Mesothelial cell of epicardium (in vitro differentiated cells): ENCODE measurements around the gene DMAC2. TPM values are rescaled to one million over a fixed set of nuclear protein-coding genes. Genes with fewer than 3 reads are reported as not detected.

ENCODE experiments used
- DNase-seq, 2 experiments: peaks; one replicate each; pipeline ENCODE4 v3.0.0; 2021; ENCODE audit warnings: low spot score in 2 of 2; ENCODE audit not compliant: unreplicated experiment in 2 of 2
- H3K27ac Mint-ChIP-seq: 2 replicates; pipeline ENCODE4 v1.8.0; 2021; ENCODE audit warnings: mixed read lengths
- H3K27me3 Mint-ChIP-seq: 2 replicates; pipeline ENCODE4 v1.8.0; 2021; ENCODE audit warnings: low read depth, mixed read lengths
- H3K36me3 Mint-ChIP-seq: 2 replicates; pipeline ENCODE4 v1.8.0; 2021; ENCODE audit warnings: mixed read lengths
- H3K4me1 Mint-ChIP-seq: 2 replicates; pipeline ENCODE4 v1.8.0; 2021; ENCODE audit warnings: mixed read lengths
- H3K4me3 Mint-ChIP-seq: 2 replicates; pipeline ENCODE4 v1.8.0; 2021; ENCODE audit warnings: mild to moderate bottlenecking, moderate library complexity, mixed read lengths
- H3K9me3 Mint-ChIP-seq: 2 replicates; pipeline ENCODE4 v1.8.0; 2021; ENCODE audit warnings: mixed read lengths
- total RNA-seq: library from RNA; stranded (reverse); gene quantifications from 3 replicates; pipeline ENCODE4 v1.2.1, GENCODE V29; 2021
- TF ChIP-seq, protein P1 (sequence below): fragments of 200-600 bp; sonication (generic); IDR thresholded peaks from one replicate; pipeline ENCODE4 v1.5.0; 2021; ENCODE audit warnings: antibody characterized with exemption; ENCODE audit not compliant: unreplicated experiment

The DMAC2 gene
- total RNA-seq, 1 donor from 2014 or later = 41.4 TPM

DNA sequence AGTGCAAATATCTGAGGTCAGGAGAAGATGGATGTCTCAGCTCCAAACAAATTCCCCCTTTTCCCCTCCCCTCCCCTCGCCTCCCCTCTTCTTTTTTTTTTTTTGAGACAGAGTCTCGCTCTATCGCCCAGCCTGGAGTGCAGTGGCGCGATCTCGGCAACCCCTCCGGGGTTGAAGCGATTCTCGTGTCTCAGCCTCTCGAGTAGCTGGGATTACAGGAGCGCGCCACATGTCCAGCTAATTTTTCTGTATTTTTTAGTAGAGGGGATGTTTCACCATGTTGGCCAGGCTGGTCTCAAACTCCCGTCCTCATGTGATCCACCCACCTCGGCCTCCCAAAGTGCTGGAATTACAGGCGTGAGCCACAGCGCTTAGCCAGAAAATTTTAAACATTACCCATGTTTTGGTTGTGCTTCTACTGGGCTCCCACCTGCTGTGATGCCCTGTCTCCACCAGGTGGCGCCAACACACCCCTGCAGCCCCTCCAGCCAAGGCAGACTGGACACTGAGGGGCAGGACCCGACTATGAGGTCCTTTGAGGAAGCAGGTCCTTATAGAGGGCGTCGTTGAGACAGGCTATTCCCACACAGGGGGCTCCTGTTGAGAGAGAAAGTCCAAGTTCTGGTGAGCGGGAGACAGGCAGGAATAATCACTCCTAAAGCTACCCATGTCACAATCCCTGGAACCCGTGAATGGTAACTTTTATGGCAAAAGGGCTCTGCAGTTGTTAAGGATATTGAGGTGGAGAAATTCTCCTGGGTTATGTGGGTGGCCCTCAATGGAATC, 9.6 kb upstream of the DMAC2 start:
- Mint-ChIP-seq H3K4me3 (peak overlapping the region; percentile 37), H3K9me3 (no peaks in the 10 kb centered on the region), H3K4me1 (peaks cover 2% of the 10 kb centered on the region), H3K27me3 (peaks cover 25% of the 10 kb centered on the region), H3K27ac (no peak overlapping the region), H3K36me3 (no peaks in the 10 kb centered on the region)
- DNase-seq = peak in 1 of 2 experiments; percentile 86
- TF ChIP-seq, protein P1, sequence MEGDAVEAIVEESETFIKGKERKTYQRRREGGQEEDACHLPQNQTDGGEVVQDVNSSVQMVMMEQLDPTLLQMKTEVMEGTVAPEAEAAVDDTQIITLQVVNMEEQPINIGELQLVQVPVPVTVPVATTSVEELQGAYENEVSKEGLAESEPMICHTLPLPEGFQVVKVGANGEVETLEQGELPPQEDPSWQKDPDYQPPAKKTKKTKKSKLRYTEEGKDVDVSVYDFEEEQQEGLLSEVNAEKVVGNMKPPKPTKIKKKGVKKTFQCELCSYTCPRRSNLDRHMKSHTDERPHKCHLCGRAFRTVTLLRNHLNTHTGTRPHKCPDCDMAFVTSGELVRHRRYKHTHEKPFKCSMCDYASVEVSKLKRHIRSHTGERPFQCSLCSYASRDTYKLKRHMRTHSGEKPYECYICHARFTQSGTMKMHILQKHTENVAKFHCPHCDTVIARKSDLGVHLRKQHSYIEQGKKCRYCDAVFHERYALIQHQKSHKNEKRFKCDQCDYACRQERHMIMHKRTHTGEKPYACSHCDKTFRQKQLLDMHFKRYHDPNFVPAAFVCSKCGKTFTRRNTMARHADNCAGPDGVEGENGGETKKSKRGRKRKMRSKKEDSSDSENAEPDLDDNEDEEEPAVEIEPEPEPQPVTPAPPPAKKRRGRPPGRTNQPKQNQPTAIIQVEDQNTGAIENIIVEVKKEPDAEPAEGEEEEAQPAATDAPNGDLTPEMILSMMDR = peak; percentile 85

DNA sequence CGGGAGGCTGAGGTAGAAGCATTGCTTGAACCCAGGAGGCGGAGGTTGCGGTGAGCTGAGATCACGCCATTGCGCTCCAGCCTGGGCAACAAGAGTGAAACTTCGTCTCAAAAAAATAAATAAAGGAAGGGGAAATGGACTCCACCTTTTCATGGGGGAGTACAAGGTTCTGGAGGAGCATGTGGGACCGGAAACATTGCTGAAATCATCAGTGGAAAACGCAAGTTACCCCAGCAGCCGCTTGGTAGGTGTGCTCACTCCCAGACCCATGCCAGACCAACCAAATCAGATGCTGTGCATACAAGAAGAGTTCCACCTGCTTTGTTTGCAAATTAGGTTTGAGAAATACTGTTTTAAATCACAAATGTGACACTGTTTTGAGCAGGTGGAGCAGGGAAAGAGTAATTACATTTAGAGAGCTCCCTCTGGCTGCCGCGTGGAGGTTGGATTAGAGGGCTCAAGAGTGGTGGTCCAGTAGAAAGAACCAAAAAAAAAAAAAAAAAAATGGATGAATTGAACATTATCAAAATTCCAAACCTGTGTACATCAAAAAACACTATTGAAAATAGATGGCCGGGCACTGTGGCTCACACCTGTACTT, 8.1 kb upstream of the DMAC2 start:
- Mint-ChIP-seq H3K4me3 (no peak overlapping the region), H3K27me3 (peaks cover 37% of the 10 kb centered on the region), H3K36me3 (no peaks in the 10 kb centered on the region), H3K9me3 (no peaks in the 10 kb centered on the region), H3K4me1 (peaks cover 2% of the 10 kb centered on the region), H3K27ac (no peak overlapping the region)
- TF ChIP-seq, protein P1 = no peak
- no peak for DNase-seq

DNA sequence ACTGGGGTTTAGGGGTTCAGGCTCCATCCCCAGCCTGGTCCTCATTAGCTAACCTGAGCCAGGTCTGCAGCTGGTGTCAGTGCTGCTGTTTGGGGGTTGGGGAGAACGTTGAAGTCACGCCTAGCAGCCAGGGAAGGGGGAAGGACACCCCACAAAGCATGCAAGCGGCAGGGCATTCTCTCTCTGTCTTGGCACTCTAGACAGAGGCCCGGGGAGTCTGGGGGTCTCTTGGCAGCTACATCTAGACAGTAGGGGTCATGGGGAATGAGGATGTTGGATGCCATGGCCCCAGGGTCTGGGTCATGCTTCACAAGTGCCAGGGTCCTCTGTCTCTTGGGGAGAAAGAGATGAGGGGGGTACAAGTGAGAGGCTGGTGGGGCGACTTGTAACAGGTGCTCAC, 5.9 kb upstream of the DMAC2 start:
- DNase-seq = no peak
- Mint-ChIP-seq H3K9me3 (no peaks in the 10 kb centered on the region), H3K36me3 (no peaks in the 10 kb centered on the region), H3K4me1 (peaks cover 2% of the 10 kb centered on the region), H3K27ac (no peak overlapping the region), H3K4me3 (no peak overlapping the region), H3K27me3 (peaks cover 38% of the 10 kb centered on the region)
- TF ChIP-seq, protein P1 = no peak

DNA sequence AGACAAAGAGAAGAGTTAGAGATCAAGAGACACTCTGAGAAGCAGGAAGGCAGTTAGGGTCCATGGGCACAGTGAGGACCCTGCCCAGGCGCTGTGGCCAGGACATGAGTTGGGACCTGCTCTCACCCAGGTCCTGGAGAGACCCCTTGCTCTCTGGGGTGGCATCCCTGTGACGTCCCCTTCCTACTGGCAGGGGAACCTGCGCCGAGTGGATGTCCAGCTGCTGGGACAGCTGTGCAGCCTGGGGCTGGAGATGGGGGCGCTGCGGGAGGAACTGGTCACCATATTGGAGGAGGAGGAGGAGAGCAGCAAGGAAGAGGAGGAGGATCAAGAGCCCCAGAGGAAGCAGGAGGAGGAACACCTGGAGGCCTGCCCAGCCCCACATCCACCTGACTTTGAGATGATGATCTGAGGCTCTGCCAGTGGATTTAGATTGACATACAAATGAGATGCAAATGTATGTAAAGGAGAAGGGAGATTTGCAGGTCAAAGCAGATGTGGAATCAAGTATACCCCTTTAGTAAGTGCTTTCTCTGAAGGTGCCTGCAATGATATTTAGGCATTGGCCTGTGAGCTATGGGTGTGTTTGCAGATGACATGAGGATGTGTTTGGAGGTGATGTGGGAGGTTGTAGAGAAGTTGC, 4.2 kb upstream of the DMAC2 start:
- Mint-ChIP-seq H3K27me3 (peaks cover 34% of the 10 kb centered on the region), H3K9me3 (no peaks in the 10 kb centered on the region), H3K4me1 (no peaks in the 10 kb centered on the region), H3K4me3 (no peak overlapping the region), H3K36me3 (no peaks in the 10 kb centered on the region), H3K27ac (no peak overlapping the region)
- no peak for DNase-seq
- TF ChIP-seq, protein P1 = no peak

DNA sequence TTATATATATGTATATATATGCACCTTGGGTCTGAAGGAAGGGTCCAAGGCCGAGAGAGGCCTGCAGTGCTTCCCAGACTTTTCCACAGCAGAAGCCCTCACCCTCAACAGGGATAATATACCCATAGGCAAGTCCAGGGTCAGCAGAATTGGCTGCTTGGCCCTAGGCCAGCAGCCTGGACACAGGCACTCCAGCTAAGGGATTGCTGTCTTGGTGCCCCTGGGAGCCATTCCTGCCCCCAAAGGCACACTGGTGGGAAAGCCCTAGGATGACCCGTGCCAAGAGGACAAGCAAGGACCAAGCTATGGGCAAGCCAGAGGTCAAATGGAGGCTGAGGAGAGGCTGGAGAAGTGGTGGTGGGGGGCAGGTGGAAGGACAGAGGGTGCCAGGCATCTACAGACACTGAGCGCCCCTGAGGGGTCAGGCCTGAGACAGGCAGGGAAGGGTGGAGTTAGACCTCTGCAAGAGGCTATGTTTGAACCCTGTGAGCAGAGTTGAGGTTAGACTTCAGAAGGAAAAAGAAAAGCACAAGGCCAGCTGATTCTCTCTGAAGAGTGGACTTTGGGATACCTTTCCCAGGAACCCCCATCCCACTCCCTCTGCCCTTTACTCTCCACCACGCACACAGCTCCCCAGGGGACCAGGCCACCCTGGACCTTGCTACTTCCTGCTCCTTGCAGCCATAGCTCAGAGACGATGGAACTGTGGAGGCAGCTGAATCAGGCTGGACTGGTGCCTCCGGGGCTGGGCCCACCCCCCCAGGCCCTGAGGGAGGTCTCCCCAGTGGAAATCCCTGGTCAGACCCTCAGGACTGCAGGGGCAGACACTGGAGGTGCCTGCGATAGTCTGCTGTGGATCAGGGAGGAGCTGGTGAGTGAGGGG, 3.0 kb upstream of the DMAC2 start, which contains the start of gene ERICH4:
ERICH4 (plus strand) TSS at position 684 of the 883 bp plus-strand sequence; CDS start at position 698, 14 bp downstream.
- TF ChIP-seq, protein P1 = no peak
- H3K9me3 Mint-ChIP-seq = no peaks in the 10 kb centered on the region
- no peak for DNase-seq
- no peak within 1 kb of the TSS for H3K4me3 Mint-ChIP-seq
- no peaks in the 10 kb centered on the region for H3K36me3 Mint-ChIP-seq
- H3K27me3 Mint-ChIP-seq = peaks cover 27% of the 10 kb centered on the region
- H3K27ac Mint-ChIP-seq = no peak within 1 kb of the TSS
- H3K4me1 Mint-ChIP-seq = peaks cover 5% of the 10 kb centered on the region
